Stimulated activated CD4-positive, alpha-beta T cell treated with anti-CD3 and anti-CD28 coated beads, Interleukin-12 subunit alpha, Interleukin-12 subunit beta, amount 100 ng/mL, for 48 hours (primary cell): ENCODE data around the gene BEST1.

Experiments used
- DNase-seq, 3 donors: peaks; one replicate each; pipeline ENCODE4 v3.0.0-alpha.2; 2020; ENCODE audit warnings: low read depth in 2 of 3, low spot score in 1 of 3

BEST1 gene

GRCh38 chr11:61950035-61950547, at the start of gene BEST1:
Gene BEST1 (plus strand): TSS chr11:61950351. CDS start chr11:61951807, 1,456 bp downstream.
- no peak for DNase-seq

GRCh38 chr11:61901397-61901796, 48.8 kb upstream of the BEST1 start:
- no peak for DNase-seq

GRCh38 chr11:61902313-61902712, 47.8 kb upstream of the BEST1 start:
- DNase-seq, result no peak

GRCh38 chr11:61903845-61904244, 46.3 kb upstream of the BEST1 start:
- no peak for DNase-seq

GRCh38 chr11:61904539-61905048, 45.6 kb upstream of the BEST1 start:
- DNase-seq, result no peak

- DNase-seq, result no peak
These were observed 45.0 kb upstream of the BEST1 start for GRCh38 chr11:61905067-61905696.

GRCh38 chr11:61905801-61906521, 44.2 kb upstream of the BEST1 start:
- no peak for DNase-seq

GRCh38 chr11:61906522-61906909, 43.6 kb upstream of the BEST1 start:
- no peak for DNase-seq

- DNase-seq, result no peak
These were observed 42.9 kb upstream of the BEST1 start for GRCh38 chr11:61907282-61907681.

GRCh38 chr11:61907871-61908729, 42.1 kb upstream of the BEST1 start:
- no peak for DNase-seq

GRCh38 chr11:61908730-61909316, 41.3 kb upstream of the BEST1 start:
- no peak for DNase-seq

- DNase-seq, result no peak
These were observed 39.7 kb upstream of the BEST1 start for GRCh38 chr11:61910187-61911127.

- no peak for DNase-seq
These were observed 38.9 kb upstream of the BEST1 start for GRCh38 chr11:61911128-61911700.

GRCh38 chr11:61911701-61912529, 38.2 kb upstream of the BEST1 start:
- DNase-seq, result no peak

GRCh38 chr11:61912530-61912898, 37.6 kb upstream of the BEST1 start:
- DNase-seq, result no peak

- DNase-seq, result no peak
These were observed 37.0 kb upstream of the BEST1 start for GRCh38 chr11:61912991-61913698.

GRCh38 chr11:61913699-61914395, 36.3 kb upstream of the BEST1 start:
- no peak for DNase-seq
